GM18870 (cell line): ENCODE data around the gene RAB8B.

ENCODE experiments used
- ATAC-seq: cut with Tn5 transposase; IDR thresholded peaks from one replicate; pipeline ENCODE4 v1.9.1; 2021; ENCODE audit warnings: moderate library complexity; ENCODE audit not compliant: unreplicated experiment

The RAB8B gene

GRCh38 chr15:63181648-63182047 lies 7.8 kb upstream of the RAB8B start:
- ATAC-seq = no peak

GRCh38 chr15:63185206-63185605 lies 4.2 kb upstream of the RAB8B start:
- ATAC-seq = no peak

- ATAC-seq = no peak
Observed at GRCh38 chr15:63186065-63186464, 3.3 kb upstream of the RAB8B start.

- ATAC-seq = no peak
Observed at GRCh38 chr15:63187589-63188226, 1.7 kb upstream of the RAB8B start.

GRCh38 chr15:63188247-63188925 lies 1.0 kb upstream of the RAB8B start:
- no peak for ATAC-seq

- ATAC-seq = no peak
Observed at GRCh38 chr15:63189941-63190768, 749 bp downstream of the RAB8B start.

- no peak for ATAC-seq
Observed at GRCh38 chr15:63190769-63191649, 1.6 kb downstream of the RAB8B start.

GRCh38 chr15:63191895-63192618 lies 2.7 kb downstream of the RAB8B start:
- ATAC-seq = peak; percentile 44

GRCh38 chr15:63192619-63193206 lies 3.3 kb downstream of the RAB8B start:
- no peak for ATAC-seq

GRCh38 chr15:63194302-63194701 lies 4.9 kb downstream of the RAB8B start:
- no peak for ATAC-seq

GRCh38 chr15:63194880-63195568 lies 5.6 kb downstream of the RAB8B start:
- no peak for ATAC-seq

GRCh38 chr15:63195569-63196015 lies 6.2 kb downstream of the RAB8B start:
- no peak for ATAC-seq

- no peak for ATAC-seq
Observed at GRCh38 chr15:63196842-63197241, 7.4 kb downstream of the RAB8B start.

GRCh38 chr15:63197626-63198025 lies 8.2 kb downstream of the RAB8B start:
- no peak for ATAC-seq

- ATAC-seq = no peak
Observed at GRCh38 chr15:63198371-63199250, 9.2 kb downstream of the RAB8B start.

GRCh38 chr15:63200464-63201249 lies 11.3 kb downstream of the RAB8B start:
- no peak for ATAC-seq

- no peak for ATAC-seq
Observed at GRCh38 chr15:63202861-63203260, 13.5 kb downstream of the RAB8B start.
